CD8-positive, alpha-beta memory T cell (primary cell): ENCODE results near the gene PARP9. TPM values are rescaled to one million over a fixed set of nuclear protein-coding genes. Genes with fewer than 3 reads are reported as not detected.

ENCODE experiments used
- CTCF ChIA-PET: fragments of 350-600 bp; sonication (Branson Sonifier 250); formaldehyde crosslinking; loops from one replicate; lab custom pipeline; 2021; ENCODE audit warnings: antibody characterized with exemption; lab: Charles Lee
- POLR2A ChIA-PET: fragments of 350-600 bp; sonication (Branson Sonifier 250); formaldehyde crosslinking; loops from one replicate; lab custom pipeline; 2021; ENCODE audit warnings: antibody characterized with exemption; lab: Charles Lee
- DNase-seq, 5 donors: peaks; one replicate each; pipeline versions ENCODE4 v3.0.0 to v3.0.0-alpha.2; 2020 to 2022; ENCODE audit warnings: mixed read lengths in 1 of 5
- H3K27ac ChIP-seq: one replicate; pipeline ENCODE4 v1.7.0; 2013; ENCODE audit warnings: low read depth, mild to moderate bottlenecking, low read length, moderate library complexity
- H3K27me3 ChIP-seq: 2 replicates; pipeline ENCODE4 v1.7.0; 2013; ENCODE audit warnings: low read length, mild to moderate bottlenecking; ENCODE audit not compliant: insufficient read depth, poor library complexity, severe bottlenecking
- H3K36me3 ChIP-seq: 2 replicates; pipeline ENCODE4 v1.7.0; 2013; ENCODE audit warnings: mild to moderate bottlenecking, low read length, moderate library complexity; ENCODE audit not compliant: insufficient read depth
- H3K4me1 ChIP-seq: 2 replicates; pipeline ENCODE4 v1.7.0; 2013; ENCODE audit warnings: mild to moderate bottlenecking, low read length, moderate library complexity; ENCODE audit not compliant: insufficient read depth
- H3K4me3 ChIP-seq: 2 replicates; pipeline ENCODE4 v1.7.0; 2013; ENCODE audit warnings: mild to moderate bottlenecking, low read length
- H3K9me3 ChIP-seq: 2 replicates; pipeline ENCODE4 v1.7.0; 2013; ENCODE audit warnings: mild to moderate bottlenecking, low read length
- H3K27ac Mint-ChIP-seq, 8 donors: one replicate each; pipeline ENCODE4 v1.8.0; 2020 to 2021; ENCODE audit warnings: mixed read lengths in 8 of 8, mild to moderate bottlenecking in 6 of 8, inconsistent platforms in 3 of 8, moderate library complexity in 3 of 8
- H3K27me3 Mint-ChIP-seq, 2 donors: one replicate each; pipeline ENCODE4 v1.8.0; 2020 to 2021; ENCODE audit warnings: mixed read lengths in 2 of 2, mild to moderate bottlenecking in 1 of 2, moderate library complexity in 1 of 2
- H3K36me3 Mint-ChIP-seq, 3 donors: one replicate each; pipeline ENCODE4 v1.8.0; 2020 to 2021; ENCODE audit warnings: mixed read lengths in 3 of 3, inconsistent platforms in 1 of 3, mild to moderate bottlenecking in 1 of 3
- H3K4me1 Mint-ChIP-seq, 3 donors: one replicate each; pipeline ENCODE4 v1.8.0; 2020 to 2021; ENCODE audit warnings: mixed read lengths in 3 of 3, inconsistent platforms in 1 of 3, mild to moderate bottlenecking in 1 of 3
- H3K4me3 Mint-ChIP-seq, 7 donors: one replicate each; pipeline ENCODE4 v1.8.0; 2020 to 2021; ENCODE audit warnings: mixed read lengths in 7 of 7, mild to moderate bottlenecking in 6 of 7, moderate library complexity in 4 of 7, inconsistent platforms in 2 of 7
- H3K9me3 Mint-ChIP-seq, 5 donors: one replicate each; pipeline ENCODE4 v1.8.0; 2020 to 2022; ENCODE audit warnings: mixed read lengths in 5 of 5, mild to moderate bottlenecking in 3 of 5, moderate library complexity in 2 of 5, inconsistent platforms in 1 of 5
- polyA plus RNA-seq: library from polyadenylated mRNA; unstranded; fragments of 300-500 nt; fragmentation: Illumina TruSeq; gene quantifications from one replicate; pipeline ENCODE4 v1.2.3, GENCODE V29; 2021
- total RNA-seq, 2 experiments: library from RNA; stranded (reverse); gene quantifications; one replicate each; pipeline ENCODE4 v1.2.3, GENCODE V29; 2021

The PARP9 gene
- total RNA-seq = 10 to 100 TPM; 13.2 to 13.4 TPM
- 32.5 TPM for polyA plus RNA-seq

GRCh38 chr3:122564155-122564912, at the start of gene PARP9, which contains the start of gene DTX3L:
PARP9 (minus strand) TSS chr3:122564300; CDS start chr3:122559620, 4,680 bp downstream.
DTX3L (plus strand) TSS chr3:122564338; CDS start chr3:122564427, 89 bp downstream.
- H3K9me3 ChIP-seq = no peaks in the 10 kb centered on the region
- Mint-ChIP-seq H3K4me1 (peaks cover 70 to 85% (median 83%) of the 10 kb centered on the region in 3 donors), H3K4me3 (peak within 1 kb of the TSS; percentile 91 to 96 (median 94)), H3K36me3 (peaks cover 4 to 53% (median 27%) of the 10 kb centered on the region in 3 donors), H3K27ac (peak within 1 kb of the TSS; percentile 88 to 99 (median 95)), H3K27me3 (no peaks in the 10 kb centered on the region), H3K9me3 (no peaks in the 10 kb centered on the region)
- H3K27ac ChIP-seq = peak within 1 kb of the TSS; percentile 86
- ChIA-PET CTCF (interaction anchor here (0.8 to 10.7 kb wide), 9 partner anchors 10 to 229 kb away, joined by 3 to 137 read pairs (median 3); partner anchors contain the start of genes HSPBAP1 and PARP14), POLR2A (interaction anchor here (0.6 to 4.3 kb wide), 8 partner anchors 10 to 180 kb away, joined by 3 to 39 read pairs (median 6); partner anchors contain the start of genes FAM162A, KPNA1, MIX23 and PARP14)
- peaks cover 65% of the 10 kb centered on the region for H3K4me1 ChIP-seq
- no peaks in the 10 kb centered on the region for H3K27me3 ChIP-seq
- H3K36me3 ChIP-seq = peaks cover 8% of the 10 kb centered on the region
- DNase-seq = peak; percentile 73 to 86 (median 80)
- peak within 1 kb of the TSS; percentile 86 for H3K4me3 ChIP-seq

GRCh38 chr3:122612696-122613095, 48.6 kb upstream of the PARP9 start:
- no peaks in the 10 kb centered on the region for H3K27me3 Mint-ChIP-seq
- H3K4me3 ChIP-seq = no peak overlapping the region
- no peak overlapping the region for H3K4me3 Mint-ChIP-seq
- ChIA-PET POLR2A (no interaction called here), CTCF (no interaction called here)
- H3K27ac Mint-ChIP-seq = peak overlapping the region in 1 of 8 donors; percentile 15
- no peaks in the 10 kb centered on the region for H3K4me1 ChIP-seq
- no peak overlapping the region for H3K27ac ChIP-seq
- peaks cover 9 to 83% (median 37%) of the 10 kb centered on the region in 3 donors for H3K36me3 Mint-ChIP-seq
- no peaks in the 10 kb centered on the region for H3K9me3 Mint-ChIP-seq
- no peaks in the 10 kb centered on the region for H3K27me3 ChIP-seq
- H3K4me1 Mint-ChIP-seq = peaks cover 12 to 18% (median 14%) of the 10 kb centered on the region in 3 donors
- peaks cover 17% of the 10 kb centered on the region for H3K36me3 ChIP-seq
- no peak for DNase-seq
- no peaks in the 10 kb centered on the region for H3K9me3 ChIP-seq

GRCh38 chr3:122609798-122610559, 45.9 kb upstream of the PARP9 start:
- H3K4me1 ChIP-seq = no peaks in the 10 kb centered on the region
- H3K27me3 ChIP-seq = no peaks in the 10 kb centered on the region
- no peak overlapping the region for H3K4me3 ChIP-seq
- Mint-ChIP-seq H3K27ac (peak overlapping the region in 7 of 8 donors; percentile 62 to 89 (median 85)), H3K36me3 (peaks cover 9 to 77% (median 27%) of the 10 kb centered on the region in 3 donors), H3K27me3 (no peaks in the 10 kb centered on the region), H3K4me3 (peak overlapping the region in 4 of 7 donors; percentile 17 to 47 (median 18)), H3K9me3 (no peaks in the 10 kb centered on the region), H3K4me1 (peaks cover 14 to 24% (median 14%) of the 10 kb centered on the region in 3 donors)
- CTCF ChIA-PET = interaction anchor here (1.2 kb wide), 1 partner anchor 49 kb away, joined by 4 read pairs; no protein-coding TSS in a partner anchor
- POLR2A ChIA-PET = no interaction called here
- H3K36me3 ChIP-seq = peaks cover 10% of the 10 kb centered on the region
- no peaks in the 10 kb centered on the region for H3K9me3 ChIP-seq
- peak in 1 of 5 donors; percentile 5 for DNase-seq
- H3K27ac ChIP-seq = no peak overlapping the region

GRCh38 chr3:122608916-122609315, 44.8 kb upstream of the PARP9 start:
- H3K4me1 ChIP-seq = no peaks in the 10 kb centered on the region
- H3K36me3 Mint-ChIP-seq = peaks cover 9 to 70% (median 27%) of the 10 kb centered on the region in 3 donors
- H3K4me3 ChIP-seq = no peak overlapping the region
- no peaks in the 10 kb centered on the region for H3K27me3 ChIP-seq
- H3K9me3 Mint-ChIP-seq = no peaks in the 10 kb centered on the region
- DNase-seq = no peak
- CTCF ChIA-PET = no interaction called here
- H3K4me3 Mint-ChIP-seq = no peak overlapping the region
- no peaks in the 10 kb centered on the region for H3K9me3 ChIP-seq
- H3K36me3 ChIP-seq = peaks cover 10% of the 10 kb centered on the region
- POLR2A ChIA-PET = no interaction called here
- peak overlapping the region in 3 of 8 donors; percentile 8 to 82 (median 32) for H3K27ac Mint-ChIP-seq
- H3K4me1 Mint-ChIP-seq = peaks cover 14 to 26% (median 14%) of the 10 kb centered on the region in 3 donors
- H3K27me3 Mint-ChIP-seq = no peaks in the 10 kb centered on the region
- no peak overlapping the region for H3K27ac ChIP-seq

- no peaks in the 10 kb centered on the region for H3K9me3 ChIP-seq
- Mint-ChIP-seq H3K27me3 (no peaks in the 10 kb centered on the region), H3K4me1 (peaks cover 19 to 34% (median 22%) of the 10 kb centered on the region in 3 donors), H3K4me3 (no peak overlapping the region), H3K36me3 (peaks cover 10 to 58% (median 26%) of the 10 kb centered on the region in 3 donors), H3K27ac (peak overlapping the region in 3 of 8 donors; percentile 48 to 87 (median 58)), H3K9me3 (no peaks in the 10 kb centered on the region)
- ChIA-PET CTCF (no interaction called here), POLR2A (no interaction called here)
- H3K27ac ChIP-seq = no peak overlapping the region
- no peaks in the 10 kb centered on the region for H3K4me1 ChIP-seq
- no peak for DNase-seq
- H3K4me3 ChIP-seq = no peak overlapping the region
- H3K36me3 ChIP-seq = peaks cover 10% of the 10 kb centered on the region
- H3K27me3 ChIP-seq = no peaks in the 10 kb centered on the region
These were observed 42.2 kb upstream of the PARP9 start for GRCh38 chr3:122606330-122606729.

- H3K4me3 ChIP-seq = no peak overlapping the region
- H3K9me3 Mint-ChIP-seq = no peaks in the 10 kb centered on the region
- no peaks in the 10 kb centered on the region for H3K9me3 ChIP-seq
- no peak overlapping the region for H3K27ac ChIP-seq
- DNase-seq = no peak
- no peak overlapping the region for H3K4me3 Mint-ChIP-seq
- H3K4me1 ChIP-seq = no peaks in the 10 kb centered on the region
- H3K36me3 ChIP-seq = no peaks in the 10 kb centered on the region
- peaks cover 6 to 32% (median 16%) of the 10 kb centered on the region in 3 donors for H3K36me3 Mint-ChIP-seq
- POLR2A ChIA-PET = no interaction called here
- H3K27me3 ChIP-seq = no peaks in the 10 kb centered on the region
- CTCF ChIA-PET = no interaction called here
- peaks cover 23 to 35% (median 28%) of the 10 kb centered on the region in 3 donors for H3K4me1 Mint-ChIP-seq
- H3K27ac Mint-ChIP-seq = peak overlapping the region in 2 of 8 donors; percentile 12 to 52
- H3K27me3 Mint-ChIP-seq = no peaks in the 10 kb centered on the region
These were observed 39.0 kb upstream of the PARP9 start for GRCh38 chr3:122603056-122603455.

GRCh38 chr3:122602011-122602710, 38.1 kb upstream of the PARP9 start:
- CTCF ChIA-PET = interaction anchor here (1.2 kb wide), 1 partner anchor 37 kb away, joined by 4 read pairs; the partner anchor contains the start of genes DTX3L and PARP9
- no peaks in the 10 kb centered on the region for H3K36me3 ChIP-seq
- DNase-seq = no peak
- H3K9me3 ChIP-seq = no peaks in the 10 kb centered on the region
- H3K27me3 Mint-ChIP-seq = no peaks in the 10 kb centered on the region
- POLR2A ChIA-PET = no interaction called here
- H3K4me1 Mint-ChIP-seq = peaks cover 24 to 32% (median 28%) of the 10 kb centered on the region in 3 donors
- H3K4me1 ChIP-seq = no peaks in the 10 kb centered on the region
- no peak overlapping the region for H3K27ac ChIP-seq
- no peaks in the 10 kb centered on the region for H3K9me3 Mint-ChIP-seq
- H3K4me3 ChIP-seq = no peak overlapping the region
- H3K27ac Mint-ChIP-seq = peak overlapping the region in 2 of 8 donors; percentile 4 to 43
- H3K36me3 Mint-ChIP-seq = peaks cover 6 to 24% (median 13%) of the 10 kb centered on the region in 3 donors
- H3K4me3 Mint-ChIP-seq = no peak overlapping the region
- no peaks in the 10 kb centered on the region for H3K27me3 ChIP-seq
